Parathyroid adenoma (tissue), 2 donors: ENCODE measurements around the gene NTN1.

Experiments
- H2AFZ ChIP-seq: fragments of 300-600 bp; sonication (generic); one replicate; pipeline ENCODE4 v1.7.0; 2017; ENCODE audit warnings: antibody characterized with exemption, mild to moderate bottlenecking
- H3K27ac ChIP-seq: fragments of 300-600 bp; sonication (generic); one replicate; pipeline ENCODE4 v1.7.0; 2017
- H3K27me3 ChIP-seq: fragments of 300-600 bp; sonication (generic); one replicate; pipeline ENCODE4 v1.7.0; 2017; ENCODE audit warnings: low read length; ENCODE audit not compliant: control insufficient read depth, insufficient read depth
- H3K36me3 ChIP-seq: fragments of 300-600 bp; sonication (generic); one replicate; pipeline ENCODE4 v1.7.0; 2017; ENCODE audit warnings: low read length; ENCODE audit not compliant: control insufficient read depth, insufficient read depth
- H3K4me1 ChIP-seq: fragments of 300-600 bp; sonication (generic); one replicate; pipeline ENCODE4 v1.7.0; 2017; ENCODE audit warnings: control low read depth
- H3K4me2 ChIP-seq: fragments of 300-600 bp; sonication (generic); one replicate; pipeline ENCODE4 v1.7.0; 2017; ENCODE audit warnings: low read length
- H3K4me3 ChIP-seq: fragments of 300-600 bp; sonication (generic); one replicate; pipeline ENCODE4 v1.7.0; 2017; ENCODE audit warnings: low read depth, low read length
- H3K79me2 ChIP-seq: fragments of 300-600 bp; sonication (generic); one replicate; pipeline ENCODE4 v1.7.0; 2017; ENCODE audit warnings: control low read depth
- H3K9ac ChIP-seq: fragments of 300-600 bp; sonication (generic); one replicate; pipeline ENCODE4 v1.7.0; 2017; ENCODE audit warnings: mild to moderate bottlenecking
- H3K9me3 ChIP-seq: fragments of 300-600 bp; sonication (generic); one replicate; pipeline ENCODE4 v1.7.0; 2017; ENCODE audit warnings: low read length; ENCODE audit not compliant: control insufficient read depth
- TF ChIP-seq, protein P1 (sequence below): fragments of 300-600 bp; sonication (generic); IDR thresholded peaks from one replicate; pipeline ENCODE4 v1.7.0; 2017; ENCODE audit warnings: antibody characterized with exemption, mild to moderate bottlenecking
- donor health status: primary hyperparathyroidism.

NTN1 gene

GRCh38 chr17:9001559-9001958 lies 19.8 kb upstream of the NTN1 start:
- H3K79me2 ChIP-seq = no peaks in the 10 kb centered on the region
- no peaks in the 10 kb centered on the region for H3K9me3 ChIP-seq
- no peak overlapping the region for H2AFZ ChIP-seq
- H3K36me3 ChIP-seq = no peaks in the 10 kb centered on the region
- H3K4me3 ChIP-seq = no peak overlapping the region
- TF ChIP-seq, protein P1, sequence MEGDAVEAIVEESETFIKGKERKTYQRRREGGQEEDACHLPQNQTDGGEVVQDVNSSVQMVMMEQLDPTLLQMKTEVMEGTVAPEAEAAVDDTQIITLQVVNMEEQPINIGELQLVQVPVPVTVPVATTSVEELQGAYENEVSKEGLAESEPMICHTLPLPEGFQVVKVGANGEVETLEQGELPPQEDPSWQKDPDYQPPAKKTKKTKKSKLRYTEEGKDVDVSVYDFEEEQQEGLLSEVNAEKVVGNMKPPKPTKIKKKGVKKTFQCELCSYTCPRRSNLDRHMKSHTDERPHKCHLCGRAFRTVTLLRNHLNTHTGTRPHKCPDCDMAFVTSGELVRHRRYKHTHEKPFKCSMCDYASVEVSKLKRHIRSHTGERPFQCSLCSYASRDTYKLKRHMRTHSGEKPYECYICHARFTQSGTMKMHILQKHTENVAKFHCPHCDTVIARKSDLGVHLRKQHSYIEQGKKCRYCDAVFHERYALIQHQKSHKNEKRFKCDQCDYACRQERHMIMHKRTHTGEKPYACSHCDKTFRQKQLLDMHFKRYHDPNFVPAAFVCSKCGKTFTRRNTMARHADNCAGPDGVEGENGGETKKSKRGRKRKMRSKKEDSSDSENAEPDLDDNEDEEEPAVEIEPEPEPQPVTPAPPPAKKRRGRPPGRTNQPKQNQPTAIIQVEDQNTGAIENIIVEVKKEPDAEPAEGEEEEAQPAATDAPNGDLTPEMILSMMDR = no peak
- H3K9ac ChIP-seq = no peak overlapping the region
- H3K4me2 ChIP-seq = no peak overlapping the region
- no peak overlapping the region for H3K27ac ChIP-seq
- H3K4me1 ChIP-seq = no peaks in the 10 kb centered on the region
- H3K27me3 ChIP-seq = peaks cover 4% of the 10 kb centered on the region

- Histone ChIP-seq H3K79me2 (no peaks in the 10 kb centered on the region), H3K4me1 (no peaks in the 10 kb centered on the region), H3K9ac (no peak overlapping the region), H3K9me3 (no peaks in the 10 kb centered on the region), H3K27ac (no peak overlapping the region), H3K4me3 (no peak overlapping the region), H2AFZ (no peak overlapping the region), H3K4me2 (no peak overlapping the region), H3K36me3 (no peaks in the 10 kb centered on the region), H3K27me3 (peaks cover 4% of the 10 kb centered on the region)
- TF ChIP-seq, protein P1 = no peak
These were observed 19.1 kb upstream of the NTN1 start for GRCh38 chr17:9002227-9002605.

GRCh38 chr17:9002606-9003354 lies 18.5 kb upstream of the NTN1 start:
- H3K4me3 ChIP-seq = peak overlapping the region; percentile 20
- peaks cover 4% of the 10 kb centered on the region for H3K27me3 ChIP-seq
- no peaks in the 10 kb centered on the region for H3K4me1 ChIP-seq
- peak overlapping the region; percentile 15 for H2AFZ ChIP-seq
- H3K27ac ChIP-seq = no peak overlapping the region
- TF ChIP-seq, protein P1 = no peak
- no peak overlapping the region for H3K9ac ChIP-seq
- no peaks in the 10 kb centered on the region for H3K79me2 ChIP-seq
- H3K4me2 ChIP-seq = peak overlapping the region; percentile 59
- H3K36me3 ChIP-seq = no peaks in the 10 kb centered on the region
- H3K9me3 ChIP-seq = no peaks in the 10 kb centered on the region

GRCh38 chr17:9003355-9004131 lies 17.8 kb upstream of the NTN1 start:
- Histone ChIP-seq H3K4me2 (peak overlapping the region; percentile 59), H3K36me3 (no peaks in the 10 kb centered on the region), H3K79me2 (no peaks in the 10 kb centered on the region), H3K4me3 (peak overlapping the region; percentile 20), H3K27ac (no peak overlapping the region), H3K9ac (no peak overlapping the region), H3K9me3 (no peaks in the 10 kb centered on the region), H3K4me1 (no peaks in the 10 kb centered on the region), H2AFZ (peak overlapping the region; percentile 2), H3K27me3 (peaks cover 4% of the 10 kb centered on the region)
- TF ChIP-seq, protein P1 = no peak
